Uterus (tissue), 4 donors: Measurements from ENCODE around the gene GRM8. TPM values are rescaled to one million over a fixed set of nuclear protein-coding genes. Genes with fewer than 3 reads are reported as not detected.

ENCODE experiments used
- DNase-seq, 2 donors: peaks; one replicate each; pipeline ENCODE4 v3.0.0-alpha.2; 2019 to 2020
- H3K27ac ChIP-seq, 2 donors: fragments of 200-600 bp; sonication (generic); 1 replicate in 1 of 2; 2 replicates in 1 of 2; pipeline ENCODE4 v1.5.1; 2016 to 2018
- H3K27me3 ChIP-seq, 2 donors: fragments of 200-600 bp; sonication (generic); one replicate each; pipeline ENCODE4 v1.5.1; 2018 to 2019; ENCODE audit warnings: control low read depth in 1 of 2
- H3K36me3 ChIP-seq, 2 donors: fragments of 200-600 bp; sonication (generic); one replicate each; pipeline ENCODE4 v1.5.1; 2019; ENCODE audit warnings: control low read depth in 1 of 2
- H3K4me1 ChIP-seq, 2 donors: fragments of 200-600 bp; sonication (generic); one replicate each; pipeline ENCODE4 v1.5.1; 2018 to 2019; ENCODE audit warnings: control low read depth in 1 of 2
- H3K4me3 ChIP-seq, 2 donors: fragments of 200-600 bp; sonication (generic); 1 replicate in 1 of 2; 2 replicates in 1 of 2; pipeline ENCODE4 v1.5.1; 2018 to 2019; ENCODE audit warnings: mild to moderate bottlenecking in 1 of 2
- H3K9me3 ChIP-seq, 2 donors: fragments of 200-600 bp; sonication (generic); one replicate each; pipeline ENCODE4 v1.5.1; 2019; ENCODE audit warnings: control low read depth in 1 of 2
- CTCF ChIP-seq, 4 experiments: fragments of 200-600 bp in 2 of 4; fragments of 450-650 bp in 2 of 4; sonication (generic) in 2 of 4; IDR thresholded peaks; one replicate each; pipeline ENCODE4 v1.5.1; 2016 to 2019; ENCODE audit warnings: antibody characterized with exemption in 4 of 4, mild to moderate bottlenecking in 2 of 4, moderate library complexity in 1 of 4
- POLR2A ChIP-seq, 2 donors: fragments of 450-650 bp; IDR thresholded peaks; one replicate each; pipeline ENCODE4 v1.6.1; 2016; ENCODE audit warnings: antibody characterized with exemption in 2 of 2, mild to moderate bottlenecking in 1 of 2, moderate library complexity in 1 of 2
- intact Hi-C: fragments of 100-400 bp; cut with DNase I; formaldehyde crosslinking; loops from one replicate; pipeline ENCODE4 v1.15.1; 2023; ENCODE audit warnings: low total_unique reads
- total RNA-seq, 4 donors: library from RNA; depleted of rRNA in 3 of 4; stranded (reverse); fragments of >200 nt in 3 of 4; gene quantifications; one replicate each; pipeline versions ENCODE4 v1.1.0 to v1.2.4, GENCODE V29; 2014 to 2023
- donor health status: DM: yes; HTN: yes; CAD: no.

Gene GRM8
- total RNA-seq, 4 donors from 2014 or later = 3.9 TPM; not detected in 3

- Histone ChIP-seq H3K9me3 (no peaks in the 10 kb centered on the region), H3K27ac (no peak overlapping the region), H3K27me3 (no peaks in the 10 kb centered on the region), H3K36me3 (no peaks in the 10 kb centered on the region), H3K4me3 (no peak overlapping the region), H3K4me1 (no peaks in the 10 kb centered on the region)
- DNase-seq = no peak
- intact Hi-C loops = no loop called here
- TF ChIP-seq CTCF (IDR thresholded peaks at IDR 0.05) (no peak), POLR2A (IDR thresholded peaks at IDR 0.05) (no peak)
Measured at GRCh38 chr7:126485791-126486190, 767.0 kb downstream of the GRM8 start.

GRCh38 chr7:126483972-126484371 is 768.8 kb downstream of the GRM8 start:
- no peaks in the 10 kb centered on the region for H3K27me3 ChIP-seq
- no peaks in the 10 kb centered on the region for H3K36me3 ChIP-seq
- no peak overlapping the region for H3K27ac ChIP-seq
- H3K4me3 ChIP-seq = no peak overlapping the region
- intact Hi-C loops = no loop called here
- H3K4me1 ChIP-seq = no peaks in the 10 kb centered on the region
- DNase-seq = no peak
- H3K9me3 ChIP-seq = no peaks in the 10 kb centered on the region
- TF ChIP-seq POLR2A (IDR thresholded peaks at IDR 0.05) = no peak
- TF ChIP-seq CTCF (IDR thresholded peaks at IDR 0.05) = no peak

- Histone ChIP-seq H3K9me3 (no peaks in the 10 kb centered on the region), H3K27me3 (no peaks in the 10 kb centered on the region), H3K4me3 (no peak overlapping the region), H3K4me1 (no peaks in the 10 kb centered on the region), H3K27ac (no peak overlapping the region), H3K36me3 (no peaks in the 10 kb centered on the region)
- no peak for DNase-seq
- intact Hi-C loops = no loop called here
- TF ChIP-seq POLR2A (IDR thresholded peaks at IDR 0.05) = no peak
- no peak for TF ChIP-seq CTCF (IDR thresholded peaks at IDR 0.05)
Measured at GRCh38 chr7:126472825-126473224, 779.9 kb downstream of the GRM8 start.

GRCh38 chr7:126462405-126462804 is 790.3 kb downstream of the GRM8 start:
- Histone ChIP-seq H3K9me3 (no peaks in the 10 kb centered on the region), H3K4me1 (no peaks in the 10 kb centered on the region), H3K36me3 (no peaks in the 10 kb centered on the region), H3K27ac (no peak overlapping the region), H3K27me3 (no peaks in the 10 kb centered on the region), H3K4me3 (no peak overlapping the region)
- intact Hi-C loops = no loop called here
- DNase-seq = no peak
- TF ChIP-seq POLR2A (IDR thresholded peaks at IDR 0.05) = no peak
- TF ChIP-seq CTCF (IDR thresholded peaks at IDR 0.05) = no peak

GRCh38 chr7:126460664-126461063 is 792.1 kb downstream of the GRM8 start:
- no peak overlapping the region for H3K27ac ChIP-seq
- H3K27me3 ChIP-seq = no peaks in the 10 kb centered on the region
- no peak for TF ChIP-seq POLR2A (IDR thresholded peaks at IDR 0.05)
- no peak for TF ChIP-seq CTCF (IDR thresholded peaks at IDR 0.05)
- H3K4me1 ChIP-seq = no peaks in the 10 kb centered on the region
- no peaks in the 10 kb centered on the region for H3K9me3 ChIP-seq
- no peak for DNase-seq
- H3K36me3 ChIP-seq = peaks cover 0 to 2% of the 10 kb centered on the region in 2 donors
- intact Hi-C loops = no loop called here
- no peak overlapping the region for H3K4me3 ChIP-seq
